G401.6 (cell line): Measurements from ENCODE around the gene SLC35E4.
"Not testable (repeated sequence)": the region's sequence is repeated elsewhere in the genome, so short reads cannot be mapped to it uniquely, and the experiment has no call there.

Source experiments
- FAIRE-seq: peaks from 2 replicates; lab custom pipeline; 2012; peaks lifted over from hg19 to GRCh38; lab: Jason Lieb, UNC

Gene SLC35E4, protein sequence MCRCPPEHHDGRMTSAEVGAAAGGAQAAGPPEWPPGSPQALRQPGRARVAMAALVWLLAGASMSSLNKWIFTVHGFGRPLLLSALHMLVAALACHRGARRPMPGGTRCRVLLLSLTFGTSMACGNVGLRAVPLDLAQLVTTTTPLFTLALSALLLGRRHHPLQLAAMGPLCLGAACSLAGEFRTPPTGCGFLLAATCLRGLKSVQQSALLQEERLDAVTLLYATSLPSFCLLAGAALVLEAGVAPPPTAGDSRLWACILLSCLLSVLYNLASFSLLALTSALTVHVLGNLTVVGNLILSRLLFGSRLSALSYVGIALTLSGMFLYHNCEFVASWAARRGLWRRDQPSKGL

DNA sequence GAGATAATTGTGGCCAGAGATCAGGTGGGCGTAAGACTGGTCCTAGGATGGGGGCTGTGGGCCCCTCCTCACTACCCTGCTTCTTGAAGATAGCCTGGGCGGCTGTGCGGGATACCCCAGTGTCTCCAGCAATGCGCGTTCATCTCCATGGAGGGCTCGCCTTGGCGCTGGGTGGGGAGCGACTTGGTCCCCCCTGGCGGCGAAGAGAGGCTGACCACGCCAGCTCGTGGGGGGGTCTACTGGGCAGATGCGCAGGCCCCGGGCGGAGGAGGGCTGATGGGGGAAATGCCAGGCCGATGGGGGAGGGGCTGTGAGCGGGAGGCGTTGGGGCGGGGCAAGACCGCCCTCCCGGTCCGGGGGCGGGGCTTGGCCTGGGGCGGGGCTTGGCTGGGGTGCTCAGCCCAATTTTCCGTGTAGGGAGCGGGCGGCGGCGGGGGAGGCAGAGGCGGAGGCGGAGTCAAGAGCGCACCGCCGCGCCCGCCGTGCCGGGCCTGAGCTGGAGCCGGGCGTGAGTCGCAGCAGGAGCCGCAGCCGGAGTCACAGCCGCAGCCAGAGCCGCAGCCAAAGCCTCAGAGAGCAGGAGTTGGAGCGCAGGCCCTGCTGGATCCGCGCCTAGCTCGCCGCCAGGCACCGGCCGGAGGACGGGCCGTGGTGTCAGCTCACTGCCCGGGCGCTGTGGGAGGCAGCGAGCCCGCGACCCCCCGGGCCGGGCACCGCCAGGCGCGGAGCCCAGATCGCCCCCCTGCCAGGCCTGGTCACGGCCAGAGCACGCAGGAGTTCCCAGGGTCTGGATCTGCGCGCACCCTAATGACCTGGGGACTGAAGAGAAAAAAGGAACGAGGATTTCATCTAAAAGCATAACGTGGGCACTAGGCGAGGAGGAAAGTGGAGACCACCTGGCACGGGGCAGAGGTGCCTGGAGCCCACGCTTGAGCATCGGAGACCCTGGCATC lies at the start of gene SLC35E4:
TSS of gene SLC35E4 (plus strand) at position 509 of the 953 bp plus-strand sequence. CDS start 670 bp downstream, outside the sequence.
- FAIRE-seq, result no peak

DNA sequence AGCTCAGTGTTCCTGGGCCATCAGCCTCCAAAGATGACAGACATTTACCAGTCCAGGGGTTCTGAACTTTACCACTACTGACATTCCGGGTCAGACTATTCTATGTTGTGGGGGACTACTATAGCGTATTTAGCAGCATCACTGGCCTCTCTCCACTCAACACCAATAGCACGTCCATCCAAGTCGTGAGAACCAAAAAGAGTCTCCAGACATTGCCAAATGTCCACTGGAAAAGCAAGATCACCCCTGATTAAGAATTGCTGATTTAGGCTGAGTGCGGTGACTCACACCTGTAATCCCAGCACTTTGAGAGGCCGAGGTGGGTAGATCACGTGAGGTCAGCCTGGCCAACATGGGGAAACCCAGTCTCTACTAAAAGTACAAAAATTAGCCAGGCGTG lies 49.2 kb upstream of the SLC35E4 start:
- no peak for FAIRE-seq

DNA sequence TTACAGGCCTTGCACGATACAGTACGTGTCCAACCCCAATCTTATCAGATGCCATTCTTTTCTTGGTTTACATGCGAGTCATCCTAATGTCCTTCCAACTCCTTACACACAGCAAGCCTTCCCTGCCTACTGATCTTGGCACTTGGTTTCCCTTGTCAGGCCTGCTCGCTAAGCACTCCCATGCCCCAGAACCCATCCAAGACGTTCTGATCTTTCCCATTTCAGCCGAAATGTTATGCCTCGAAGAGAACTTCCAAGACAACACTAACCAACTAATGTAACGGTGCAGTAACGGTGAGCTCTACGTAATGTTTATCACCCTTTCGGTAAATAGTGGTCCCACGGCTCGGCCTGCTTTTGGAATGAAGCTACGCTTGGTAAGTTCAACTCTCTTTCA lies 44.4 kb upstream of the SLC35E4 start:
- no peak for FAIRE-seq

DNA sequence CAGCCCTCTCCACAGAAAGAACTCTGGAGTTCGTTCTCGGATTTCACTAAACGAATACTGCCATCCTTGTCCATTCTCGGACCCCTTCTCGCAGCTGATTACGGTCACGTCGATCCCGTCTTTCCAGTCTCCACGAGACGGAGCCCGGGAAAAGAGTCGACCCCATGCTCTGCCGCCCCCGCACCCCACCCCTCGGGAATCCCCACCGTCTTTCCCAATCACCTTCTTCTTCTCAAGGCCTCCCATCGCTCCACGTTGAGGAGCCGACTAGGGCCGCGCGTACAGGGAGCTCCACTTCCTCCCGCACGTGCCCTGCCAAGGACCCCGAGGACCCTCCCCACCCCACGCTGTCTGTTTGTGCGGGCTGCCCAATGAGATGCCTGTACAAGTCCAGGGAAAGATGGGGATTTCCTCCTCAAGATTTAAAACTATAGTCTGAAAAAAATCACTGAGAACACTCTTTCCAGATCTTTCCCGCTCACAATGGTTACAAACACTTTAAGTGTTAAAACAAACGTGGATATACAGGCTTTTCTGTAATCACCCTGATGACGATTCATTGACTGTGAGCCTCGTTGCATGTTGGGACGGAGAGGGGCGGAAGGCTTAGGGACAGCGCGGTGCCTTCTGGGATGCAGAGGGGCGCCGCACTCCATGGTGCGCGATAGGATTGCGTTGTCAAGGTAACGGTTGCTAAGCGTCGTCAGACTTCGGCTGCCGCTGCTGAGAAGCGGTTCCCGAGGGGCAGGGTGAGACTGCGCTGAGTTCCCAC lies 43.8 kb upstream of the SLC35E4 start, which contains the start of gene PES1:
TSS of gene PES1 (minus strand) at position 323 of the 772 bp plus-strand sequence. CDS start at position 246, 77 bp downstream.
- peak; percentile 99 for FAIRE-seq

DNA sequence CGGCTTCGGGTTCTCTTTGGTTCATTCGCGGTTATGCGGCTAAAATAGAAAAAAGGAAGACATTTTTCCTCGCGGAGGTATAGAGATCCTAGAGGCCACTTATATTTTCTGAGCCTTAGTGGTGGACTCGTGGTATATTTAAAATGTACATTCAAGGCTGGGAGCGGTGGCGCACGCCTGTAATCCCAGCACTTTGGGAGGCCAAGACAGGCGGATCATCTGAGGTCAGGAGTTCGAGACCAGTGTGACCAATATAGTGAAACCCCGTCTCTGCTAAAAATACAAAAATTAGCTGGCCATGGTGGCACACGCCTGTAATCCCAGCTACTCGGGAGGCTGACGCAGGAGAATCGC lies 43.2 kb upstream of the SLC35E4 start:
- not testable (repeated sequence) for FAIRE-seq

DNA sequence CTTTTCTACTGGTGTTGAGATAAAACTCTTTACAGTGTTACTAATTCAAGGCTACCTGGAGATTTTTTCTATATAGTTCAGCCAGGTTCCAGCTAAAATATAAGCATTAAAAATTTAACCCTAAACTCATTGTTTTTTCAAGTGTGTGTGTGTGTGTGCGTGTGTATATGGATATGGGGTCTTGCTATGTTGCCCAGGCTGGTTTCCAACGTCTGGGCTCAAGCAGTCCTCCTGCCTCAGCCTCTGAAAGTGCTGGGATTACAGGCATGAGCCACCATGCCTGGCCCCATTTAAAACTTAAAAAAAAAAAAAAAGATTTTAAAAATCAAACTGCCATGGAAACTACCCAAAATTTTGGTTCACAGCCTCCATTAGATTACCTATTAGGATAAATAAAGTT lies 39.4 kb upstream of the SLC35E4 start:
- FAIRE-seq, result no peak

DNA sequence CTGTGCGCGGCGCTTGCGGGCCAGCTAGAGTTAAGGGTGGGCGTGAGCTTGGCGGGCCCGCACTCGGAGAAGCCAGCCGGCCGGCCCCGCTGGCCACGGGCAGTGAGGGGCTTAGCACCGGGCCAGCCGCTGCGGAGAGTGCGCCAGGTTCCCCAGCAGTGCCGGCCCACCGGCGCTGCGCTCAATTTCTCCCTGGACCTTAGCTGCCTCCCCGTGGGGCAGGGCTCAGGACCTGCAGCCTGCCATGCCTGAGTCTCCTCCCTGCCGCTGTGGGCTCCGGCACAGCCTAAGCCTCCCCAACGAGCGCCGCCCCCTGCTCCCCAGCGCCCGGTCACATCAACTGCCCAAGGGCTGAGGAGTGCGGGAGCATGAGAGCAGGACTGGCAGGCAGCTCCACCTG lies 38.7 kb upstream of the SLC35E4 start:
- no peak for FAIRE-seq

DNA sequence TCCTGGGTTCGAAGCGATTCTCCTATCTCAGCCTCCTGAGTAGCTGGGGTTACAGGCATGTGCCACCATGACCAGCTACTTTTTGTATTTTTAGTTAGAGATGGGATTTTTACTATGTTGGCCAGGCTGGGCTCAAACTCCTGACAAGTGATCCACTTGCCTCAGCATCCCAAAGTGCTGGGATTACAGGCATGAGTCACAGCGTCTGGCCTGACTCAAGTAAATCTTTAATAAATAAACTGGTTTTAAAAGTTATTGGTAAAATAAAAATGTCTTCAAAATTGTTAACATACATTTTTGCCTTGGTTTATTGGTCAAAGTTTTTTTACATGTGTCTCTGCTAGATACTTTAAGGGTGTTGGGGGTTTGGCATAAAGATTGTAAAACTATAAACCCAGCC lies 36.6 kb upstream of the SLC35E4 start:
- no peak for FAIRE-seq

DNA sequence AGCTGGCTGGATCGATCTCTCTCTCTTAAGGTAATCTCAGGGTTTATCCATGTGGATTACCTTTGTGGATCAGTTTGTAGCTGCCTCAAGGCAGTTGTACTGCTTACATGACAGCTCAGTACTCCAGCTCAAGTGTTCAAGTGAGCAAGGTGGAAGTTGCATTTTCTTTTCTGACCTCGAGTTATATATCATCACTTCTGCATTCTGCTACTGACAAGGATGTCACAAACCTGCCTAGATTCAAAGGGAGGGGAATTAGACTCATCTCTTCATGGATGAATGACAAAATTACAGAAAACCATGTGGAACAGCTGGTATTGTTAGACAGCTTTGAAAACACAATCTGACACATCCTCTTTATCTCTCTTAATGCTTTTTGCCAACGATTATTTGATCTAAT lies 34.7 kb upstream of the SLC35E4 start:
- FAIRE-seq, result no peak

DNA sequence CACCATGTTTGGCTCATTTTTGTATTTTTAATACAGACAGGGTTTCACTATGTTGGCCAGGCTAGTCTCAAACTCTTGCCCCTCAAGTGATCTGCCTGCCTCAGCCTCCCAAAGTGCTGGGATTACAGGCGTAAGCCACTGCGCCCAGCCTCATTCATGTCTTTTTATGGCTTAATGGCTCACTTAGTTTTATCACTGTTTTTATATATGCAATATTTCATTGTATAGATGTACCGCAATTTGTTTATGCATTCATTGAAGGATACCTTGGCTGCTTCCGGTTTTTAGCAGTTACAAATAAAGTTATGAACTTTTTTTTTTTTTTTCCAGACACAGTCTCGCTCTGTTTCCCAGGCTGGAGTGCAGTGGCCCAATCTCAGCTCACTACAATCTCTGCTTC lies 34.1 kb upstream of the SLC35E4 start:
- FAIRE-seq, result no peak

DNA sequence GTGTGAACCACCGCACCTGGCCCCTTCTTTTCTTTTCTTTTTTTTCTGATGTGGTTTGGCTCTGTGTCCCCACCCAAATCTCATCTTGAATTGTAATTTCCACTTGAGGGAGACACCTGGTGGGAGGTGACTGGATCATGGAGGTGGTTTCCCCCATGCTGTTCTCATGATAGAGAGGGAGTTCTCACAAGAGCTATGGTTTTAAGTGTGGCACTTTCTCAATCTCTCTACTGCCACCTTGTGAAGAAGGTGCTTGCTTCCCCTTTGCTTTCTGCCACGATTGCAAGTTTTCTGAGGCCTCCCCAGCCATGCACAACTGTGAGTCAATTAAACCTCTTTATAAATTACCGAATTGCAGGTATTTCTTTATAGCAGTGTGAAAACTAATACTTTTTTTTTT lies 33.5 kb upstream of the SLC35E4 start:
- no peak for FAIRE-seq

DNA sequence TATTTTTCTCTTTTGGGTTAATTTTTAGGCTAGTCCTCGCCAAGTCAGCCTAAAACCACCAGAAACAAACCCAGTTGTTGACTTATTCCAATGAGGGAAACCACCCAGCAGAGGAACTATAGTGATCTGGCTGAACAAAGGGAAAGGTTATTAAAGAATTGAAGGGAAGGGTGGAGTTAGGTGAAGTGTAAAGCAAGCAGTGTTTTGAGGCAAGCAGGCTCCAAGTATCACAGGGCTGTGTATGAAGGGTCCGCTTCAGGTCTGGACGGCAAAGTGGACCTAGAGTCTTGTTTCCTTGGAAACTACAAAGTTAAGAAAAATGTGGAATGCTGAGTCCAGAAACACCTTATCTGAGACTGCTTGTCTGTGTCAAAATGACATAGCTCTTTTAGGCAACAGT lies 31.8 kb upstream of the SLC35E4 start:
- no peak for FAIRE-seq

DNA sequence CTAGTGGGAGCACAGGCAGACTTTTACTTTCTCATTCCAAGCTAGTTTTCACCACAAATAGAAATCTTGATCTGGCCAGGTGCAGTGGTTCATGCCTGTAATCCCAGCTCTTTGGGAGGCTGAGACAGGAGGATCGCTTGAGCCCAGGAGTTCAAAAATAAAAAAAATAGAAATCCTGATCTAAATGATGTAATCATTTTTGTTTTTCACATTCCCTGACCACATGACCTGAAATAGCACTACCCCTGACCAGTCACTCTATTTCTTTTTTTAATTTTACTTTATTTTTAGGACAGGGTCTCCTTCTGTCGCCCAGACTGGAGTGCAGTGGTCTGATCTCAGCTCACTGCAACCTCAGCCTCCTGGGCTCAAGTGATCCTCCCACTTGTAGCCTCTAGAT lies 30.9 kb upstream of the SLC35E4 start:
- FAIRE-seq, result no peak

DNA sequence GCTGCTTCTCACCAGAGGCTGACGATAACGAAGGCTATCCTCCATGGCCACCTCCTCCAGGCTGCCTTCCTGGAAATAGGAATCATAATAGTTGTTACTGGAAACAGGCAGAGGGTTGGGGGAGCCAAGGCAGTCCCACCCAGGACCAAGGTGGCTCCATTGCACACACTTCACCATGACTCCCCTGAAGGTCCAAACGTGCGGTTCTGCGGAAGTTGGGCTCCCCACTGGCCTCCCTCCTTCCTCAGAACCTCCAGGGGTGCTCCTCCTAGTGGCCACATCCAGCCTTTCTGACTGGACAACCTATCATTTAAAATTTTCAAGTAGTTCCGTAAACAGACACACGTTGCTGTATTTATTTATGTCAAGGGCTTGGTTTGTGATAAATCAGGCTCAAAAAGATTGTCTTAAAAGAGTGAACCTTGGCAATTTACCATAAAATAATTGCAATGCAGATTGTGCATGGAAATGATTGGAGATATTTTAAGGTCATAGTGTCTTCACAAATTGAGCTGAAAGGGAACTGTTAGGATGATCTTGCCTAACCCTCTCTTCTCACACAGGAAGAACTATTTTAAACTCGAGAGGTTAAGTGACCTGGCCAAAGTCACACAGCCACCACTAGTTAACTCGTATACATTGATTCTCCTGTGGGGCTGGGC lies 30.0 kb upstream of the SLC35E4 start:
- FAIRE-seq, result no peak

DNA sequence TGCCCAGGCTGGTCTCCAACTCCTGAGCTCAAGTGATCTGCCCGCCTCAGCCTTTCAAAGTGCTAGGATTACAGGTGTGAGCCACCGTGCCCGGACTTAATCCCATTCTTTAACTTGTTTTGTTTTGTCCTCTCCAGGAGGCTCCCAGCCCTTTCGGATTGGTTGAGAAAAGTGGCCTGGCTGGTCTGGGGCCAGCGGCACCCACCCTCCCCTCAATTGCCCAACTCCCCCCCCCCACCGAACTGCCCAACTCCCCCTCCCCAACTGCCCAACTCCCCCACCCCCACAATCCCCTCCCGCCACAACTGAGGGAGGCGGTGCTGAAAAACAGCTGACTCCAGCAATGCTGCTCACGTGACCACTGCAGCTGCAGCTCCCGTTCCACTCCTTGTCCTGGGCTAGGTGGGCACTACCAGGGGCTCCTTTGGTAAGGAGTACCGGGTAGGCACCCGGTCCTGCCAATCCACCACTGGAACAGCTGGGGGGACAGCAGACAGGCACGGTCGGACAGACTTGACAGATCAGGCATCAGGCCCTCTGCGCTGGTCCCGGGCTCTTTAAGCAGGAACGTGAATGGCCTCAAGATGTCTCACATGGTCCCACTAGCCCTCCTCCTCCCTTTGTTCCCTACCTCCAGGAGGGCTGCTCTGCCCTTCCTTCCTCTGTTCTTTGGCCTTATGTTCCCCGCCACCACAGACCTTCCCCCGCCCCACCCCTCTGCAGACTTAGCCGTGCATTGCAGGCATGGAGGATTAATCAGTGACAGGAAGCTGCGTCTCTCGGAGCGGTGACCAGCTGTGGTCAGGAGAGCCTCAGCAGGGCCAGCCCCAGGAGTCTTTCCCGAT lies 28.9 kb upstream of the SLC35E4 start, which contains the start of gene TCN2:
TSS of gene TCN2 (plus strand) at position 720 of the 845 bp plus-strand sequence. CDS start 158 bp downstream, outside the sequence.
- FAIRE-seq, result no peak

DNA sequence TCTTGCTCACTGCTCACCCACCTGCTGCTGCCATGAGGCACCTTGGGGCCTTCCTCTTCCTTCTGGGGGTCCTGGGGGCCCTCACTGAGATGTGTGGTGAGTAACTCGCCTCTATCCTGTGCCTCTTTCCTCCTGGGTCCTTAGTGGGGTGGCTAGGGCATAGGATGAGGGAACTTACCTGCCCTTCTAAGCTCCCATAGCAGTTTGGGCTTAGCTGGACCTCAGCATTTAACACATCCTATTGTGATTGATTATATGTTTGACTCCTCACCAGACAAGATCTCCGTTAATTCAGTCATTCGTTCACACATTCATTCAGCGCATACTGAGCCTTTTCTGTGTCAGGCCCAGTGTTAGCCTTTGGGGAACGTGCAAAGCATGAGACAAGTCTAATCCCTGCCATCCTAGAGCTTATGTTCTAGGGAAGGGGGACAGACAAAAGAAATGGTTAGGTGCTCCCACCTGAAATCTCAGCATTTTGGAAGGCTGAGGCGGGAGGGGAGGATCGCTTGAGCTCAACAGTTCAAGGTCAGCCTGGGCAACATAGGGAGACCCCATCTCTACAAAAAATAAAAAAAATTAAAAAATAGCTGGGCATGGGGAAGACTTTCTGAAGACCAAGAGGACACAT lies 28.2 kb upstream of the SLC35E4 start:
- FAIRE-seq, result no peak

DNA sequence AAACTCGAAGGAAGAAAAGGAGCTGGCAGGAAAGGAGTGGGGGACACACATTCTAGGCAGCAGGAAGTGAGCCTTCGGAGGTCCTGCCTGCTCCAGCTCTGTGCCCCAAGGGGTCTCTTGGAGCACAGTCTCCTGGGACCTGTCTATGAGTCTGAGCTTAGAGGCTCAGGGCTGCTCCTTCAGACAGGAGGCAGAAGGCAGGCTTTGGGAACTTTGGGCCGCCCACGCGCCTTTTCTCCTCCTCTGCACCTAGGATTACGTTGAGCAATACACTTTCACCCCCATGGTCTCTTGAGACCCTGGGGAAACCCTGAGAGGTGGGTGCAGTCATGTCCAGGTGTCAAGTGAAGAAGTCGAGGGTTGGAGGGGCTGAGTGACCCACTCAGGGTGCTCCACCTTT lies 27.6 kb upstream of the SLC35E4 start:
- no peak for FAIRE-seq

DNA sequence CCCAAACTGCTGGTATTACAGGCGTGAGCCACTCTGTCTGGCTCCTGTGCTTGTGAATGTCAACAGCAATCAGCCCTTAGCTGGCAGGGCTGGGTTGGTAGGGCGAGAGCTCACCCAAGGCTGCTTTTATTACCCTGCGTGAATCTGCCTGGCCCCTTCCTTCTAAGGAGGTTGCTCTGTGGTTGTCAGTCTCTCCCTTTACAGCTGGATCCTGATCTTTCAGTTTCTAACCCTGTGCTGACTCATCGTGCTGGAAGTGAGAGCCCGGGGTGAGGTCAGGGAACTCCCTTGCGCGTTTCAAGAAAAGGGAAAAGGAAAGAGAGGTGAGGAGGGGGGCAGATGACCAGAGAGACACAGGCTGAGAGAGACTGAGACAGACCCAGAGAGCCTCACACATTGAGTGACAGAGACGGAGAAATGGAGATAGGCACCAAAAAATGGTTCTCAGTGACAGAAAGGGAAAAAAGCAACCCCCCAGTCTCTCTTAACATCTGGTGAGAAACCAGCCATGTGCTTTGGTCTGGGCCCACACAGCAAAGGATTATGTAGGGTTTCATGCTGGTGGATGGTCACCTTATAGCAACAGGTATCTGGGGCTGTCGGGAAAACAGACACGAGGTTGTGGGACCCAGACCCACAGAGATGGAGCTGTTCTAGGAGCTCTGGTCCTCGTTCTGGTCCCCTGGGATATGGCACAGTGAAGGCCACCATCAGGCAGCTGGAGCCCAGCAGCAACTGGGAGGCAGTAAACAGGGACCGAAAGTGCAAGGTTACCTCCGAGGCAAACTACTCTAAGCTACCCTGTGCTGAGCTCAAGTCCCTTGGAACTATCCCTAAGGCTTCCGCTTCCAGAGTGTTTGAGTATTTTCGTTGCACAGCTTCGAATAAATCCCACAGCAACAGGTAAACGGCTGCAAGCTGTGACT lies 26.1 kb upstream of the SLC35E4 start:
- FAIRE-seq, result no peak

DNA sequence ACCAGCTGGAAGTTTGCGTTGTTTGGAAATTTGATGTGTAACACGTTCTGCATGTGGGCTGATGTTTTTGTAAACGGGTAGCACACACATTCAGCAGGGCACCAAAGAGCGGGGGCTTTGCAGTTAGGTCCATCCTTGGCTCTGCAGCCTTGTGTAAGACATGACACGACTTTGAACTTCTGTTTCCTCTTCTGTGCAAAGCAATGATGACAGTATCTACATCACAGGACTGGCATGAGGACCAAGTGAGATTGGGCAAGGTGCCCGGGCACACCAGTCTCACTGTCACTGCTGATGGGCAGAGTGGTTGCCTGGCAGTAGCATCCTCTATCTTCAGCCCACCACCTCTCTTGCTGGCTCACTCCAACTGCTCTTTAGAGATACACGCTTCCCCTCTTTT lies 25.3 kb upstream of the SLC35E4 start:
- FAIRE-seq, result no peak
